Measurements from ENCODE around the gene MME.

MME gene

DNA sequence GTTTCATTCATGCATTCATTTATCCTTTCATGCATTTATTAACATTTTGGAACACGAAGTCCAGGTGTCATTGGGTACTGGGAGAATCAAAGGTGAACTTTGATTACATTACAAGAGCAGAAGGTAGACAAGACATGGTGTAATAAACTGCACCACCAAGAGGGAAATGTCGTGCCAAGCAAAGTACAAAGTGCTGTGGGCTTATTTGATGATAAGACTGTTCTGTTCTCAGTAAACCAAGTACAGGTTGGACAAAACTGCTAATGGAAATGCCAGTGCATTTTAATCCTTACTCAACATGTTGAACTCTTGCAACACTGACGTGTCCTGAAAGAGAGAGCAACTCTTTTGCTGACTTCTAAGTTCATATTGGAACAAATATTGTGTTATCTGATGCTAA lies 69.4 kb downstream of the MME start:
- no peak for TF ChIP-seq CTCF (IDR thresholded peaks at IDR 0.05)

DNA sequence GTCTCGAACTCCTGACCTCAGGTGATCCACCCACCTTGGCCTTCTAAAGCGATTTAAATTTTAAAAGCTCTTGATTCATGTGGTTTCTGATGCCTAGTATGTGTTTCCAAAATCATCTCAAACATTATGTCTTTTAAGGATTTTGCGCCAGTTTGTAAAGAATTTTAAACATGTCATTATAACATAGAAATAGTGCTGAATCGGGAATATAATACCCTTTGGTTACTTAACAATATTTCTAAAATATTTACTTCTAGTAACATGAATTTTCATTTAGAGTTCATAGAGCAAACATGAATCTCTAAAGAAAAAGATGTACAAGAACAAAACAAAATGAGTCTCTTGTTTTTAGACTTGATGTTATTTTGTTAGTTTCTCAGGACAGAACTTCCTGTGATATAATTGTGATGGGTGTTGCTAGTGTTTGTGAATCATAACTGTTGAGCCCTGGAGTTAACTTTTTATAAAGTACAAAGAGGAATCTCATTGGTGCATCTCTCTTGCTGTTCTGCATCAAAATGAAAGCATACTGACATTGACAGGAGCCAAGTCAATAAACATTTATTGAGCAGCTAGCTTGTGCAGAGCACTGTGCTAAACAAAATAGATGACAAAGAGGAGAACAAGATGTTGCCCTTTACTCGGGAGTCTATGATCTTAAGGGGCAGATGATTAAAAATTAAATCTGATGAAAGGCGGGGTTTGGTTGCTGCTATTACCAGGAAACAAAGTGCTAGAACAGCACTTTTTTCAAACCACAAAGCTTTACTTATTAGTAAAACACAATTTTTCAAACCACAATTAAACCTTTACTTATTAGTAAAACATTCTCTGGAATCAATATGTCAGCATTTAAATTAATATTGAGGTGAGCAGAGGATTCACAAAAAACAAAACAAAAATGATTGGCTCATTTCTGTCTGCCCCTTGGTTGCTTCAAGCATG lies 73.4 kb downstream of the MME start:
- TF ChIP-seq CTCF (IDR thresholded peaks at IDR 0.05): no peak

DNA sequence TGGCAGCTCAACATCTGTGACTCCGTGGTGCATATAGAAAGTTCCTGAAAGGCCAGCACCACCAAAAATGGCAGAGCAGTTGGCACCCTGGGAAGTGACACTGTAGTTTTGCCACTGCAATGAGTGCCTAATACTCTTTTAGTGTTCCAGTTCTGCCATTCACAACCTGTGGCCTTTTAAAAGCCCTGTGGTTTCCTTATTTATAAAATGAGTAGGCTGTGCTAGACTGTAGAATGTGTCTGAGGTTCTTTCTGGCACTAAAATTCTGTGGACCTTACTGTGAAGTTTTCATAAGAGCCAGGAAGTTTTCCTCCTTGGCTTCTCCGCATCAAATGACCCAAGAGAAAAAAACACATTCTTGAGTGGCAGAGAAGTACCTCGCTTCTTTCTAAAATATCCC lies 74.1 kb downstream of the MME start:
- no peak for TF ChIP-seq CTCF (IDR thresholded peaks at IDR 0.05)

- 0 out of 2 replicates have a peak, but pooled peaks have one; percentile 26 for TF ChIP-seq CTCF (IDR thresholded peaks at IDR 0.05)
Observed at GRCh38 chr3:155158346-155159037, 78.4 kb downstream of the MME start.

DNA sequence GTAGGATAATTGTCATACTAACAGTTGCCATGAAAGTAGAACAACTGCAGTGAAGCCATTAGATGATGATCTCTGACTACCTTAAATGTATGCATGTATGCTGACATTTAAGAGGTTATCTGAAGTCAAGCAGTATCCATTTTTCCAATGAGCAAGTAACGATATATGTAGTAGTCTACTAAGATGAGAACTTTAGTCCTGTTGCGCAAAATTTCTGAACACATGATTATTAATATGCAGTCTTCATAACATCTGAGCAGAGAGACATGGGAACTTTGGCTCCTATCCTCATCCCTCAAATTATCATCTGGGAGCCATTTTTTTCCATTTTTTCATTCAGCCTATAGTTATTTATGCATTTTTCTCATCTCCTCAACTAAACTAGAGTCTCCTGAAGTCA lies 79.2 kb downstream of the MME start:
- TF ChIP-seq CTCF (IDR thresholded peaks at IDR 0.05): no peak

GRCh38 chr3:155161640-155162292 lies 81.6 kb downstream of the MME start:
- no peak for TF ChIP-seq CTCF (IDR thresholded peaks at IDR 0.05)

GRCh38 chr3:155164306-155164705 lies 84.2 kb downstream of the MME start:
- no peak for TF ChIP-seq CTCF (IDR thresholded peaks at IDR 0.05)

Measured in LNCAP (cell line).